BE2C (cell line): Measurements from ENCODE around the gene SPATA2.

Experiments used
- DNase-seq: peaks from one replicate; pipeline ENCODE4 v3.0.0-alpha.2; 2020
- H3K27me3 ChIP-seq: fragments of 250-450 bp; sonication (Bioruptor Pico); 2 replicates; pipeline ENCODE4 v1.5.1; 2020; ENCODE audit warnings: mild to moderate bottlenecking
- H3K36me3 ChIP-seq: fragments of 250-450 bp; sonication (Bioruptor Pico); 2 replicates; pipeline ENCODE4 v1.5.1; 2020; ENCODE audit warnings: mild to moderate bottlenecking
- H3K4me1 ChIP-seq: fragments of 250-450 bp; sonication (Bioruptor Pico); 2 replicates; pipeline ENCODE4 v1.5.1; 2020
- H3K4me3 ChIP-seq: 2 replicates; pipeline ENCODE4 v1.5.1; 2011; ENCODE audit warnings: low read depth, low read length
- H3K9me3 ChIP-seq: fragments of 250-450 bp; sonication (Bioruptor Pico); 2 replicates; pipeline ENCODE4 v1.5.1; 2020
- TF ChIP-seq, protein P1 (sequence below): IDR thresholded peaks from 2 replicates; pipeline ENCODE4 v1.5.1; 2012; ENCODE audit warnings: mild to moderate bottlenecking, low read depth, low read length

The SPATA2 gene

GRCh38 chr20:49859807-49860206, 55.5 kb downstream of the SPATA2 start:
- no peak for DNase-seq
- Histone ChIP-seq H3K4me3 (no peak overlapping the region), H3K36me3 (no peaks in the 10 kb centered on the region), H3K27me3 (no peaks in the 10 kb centered on the region), H3K9me3 (no peaks in the 10 kb centered on the region), H3K4me1 (no peaks in the 10 kb centered on the region; the same call in 1 of the 2 replicates)
- TF ChIP-seq, protein P1, sequence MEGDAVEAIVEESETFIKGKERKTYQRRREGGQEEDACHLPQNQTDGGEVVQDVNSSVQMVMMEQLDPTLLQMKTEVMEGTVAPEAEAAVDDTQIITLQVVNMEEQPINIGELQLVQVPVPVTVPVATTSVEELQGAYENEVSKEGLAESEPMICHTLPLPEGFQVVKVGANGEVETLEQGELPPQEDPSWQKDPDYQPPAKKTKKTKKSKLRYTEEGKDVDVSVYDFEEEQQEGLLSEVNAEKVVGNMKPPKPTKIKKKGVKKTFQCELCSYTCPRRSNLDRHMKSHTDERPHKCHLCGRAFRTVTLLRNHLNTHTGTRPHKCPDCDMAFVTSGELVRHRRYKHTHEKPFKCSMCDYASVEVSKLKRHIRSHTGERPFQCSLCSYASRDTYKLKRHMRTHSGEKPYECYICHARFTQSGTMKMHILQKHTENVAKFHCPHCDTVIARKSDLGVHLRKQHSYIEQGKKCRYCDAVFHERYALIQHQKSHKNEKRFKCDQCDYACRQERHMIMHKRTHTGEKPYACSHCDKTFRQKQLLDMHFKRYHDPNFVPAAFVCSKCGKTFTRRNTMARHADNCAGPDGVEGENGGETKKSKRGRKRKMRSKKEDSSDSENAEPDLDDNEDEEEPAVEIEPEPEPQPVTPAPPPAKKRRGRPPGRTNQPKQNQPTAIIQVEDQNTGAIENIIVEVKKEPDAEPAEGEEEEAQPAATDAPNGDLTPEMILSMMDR = no peak

DNA sequence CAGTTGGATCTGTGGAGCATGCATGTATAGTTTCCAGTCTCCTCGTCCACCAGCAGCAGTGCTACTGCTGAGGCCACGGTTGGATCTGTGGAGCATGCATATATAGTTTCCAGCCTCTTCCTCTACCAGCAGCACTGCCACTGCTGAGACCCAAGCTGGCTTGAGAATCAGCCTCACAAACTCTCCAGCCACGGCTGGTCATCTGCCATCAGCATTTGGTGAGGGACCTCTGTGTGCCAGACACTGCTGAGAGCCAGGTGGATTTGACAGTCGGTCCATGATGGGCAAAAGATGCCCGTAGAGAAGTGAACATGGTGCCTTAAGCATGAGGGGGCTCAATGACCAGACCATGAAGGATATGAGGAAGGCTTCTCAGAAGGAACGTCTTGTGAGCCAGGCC, 56.3 kb downstream of the SPATA2 start:
- Histone ChIP-seq H3K4me3 (no peak overlapping the region), H3K27me3 (no peaks in the 10 kb centered on the region), H3K4me1 (peaks cover 8% of the 10 kb centered on the region), H3K36me3 (no peaks in the 10 kb centered on the region), H3K9me3 (no peaks in the 10 kb centered on the region)
- no peak for DNase-seq
- TF ChIP-seq, protein P1 = no peak

DNA sequence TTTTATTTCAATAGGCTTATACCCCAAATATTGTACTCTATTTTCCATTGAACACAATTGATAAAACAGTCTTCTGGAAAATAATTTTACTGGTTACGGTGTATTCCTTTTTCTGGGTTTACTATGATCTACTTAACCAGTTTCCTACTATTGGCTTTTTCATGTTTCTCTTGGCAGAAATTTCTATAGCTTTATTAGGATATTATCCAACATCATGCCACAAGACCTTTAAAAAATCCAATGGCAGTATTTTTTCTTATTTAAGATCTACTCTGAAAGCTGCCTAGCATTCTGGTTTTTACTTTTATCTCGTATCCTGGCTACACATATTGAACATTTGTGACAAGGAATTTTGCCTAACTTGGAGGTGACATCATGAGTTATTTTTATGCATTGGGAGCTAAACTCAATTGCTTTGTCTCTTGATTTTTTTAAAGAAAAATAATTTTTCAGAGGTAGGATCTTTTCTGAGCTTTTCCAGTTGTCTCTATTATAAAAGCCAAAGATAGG, 57.2 kb downstream of the SPATA2 start:
- DNase-seq = no peak
- H3K4me1 ChIP-seq = peaks cover 14% of the 10 kb centered on the region
- H3K4me3 ChIP-seq = no peak overlapping the region
- no peaks in the 10 kb centered on the region for H3K27me3 ChIP-seq
- H3K9me3 ChIP-seq = no peaks in the 10 kb centered on the region
- TF ChIP-seq, protein P1 = no peak
- no peaks in the 10 kb centered on the region for H3K36me3 ChIP-seq

DNA sequence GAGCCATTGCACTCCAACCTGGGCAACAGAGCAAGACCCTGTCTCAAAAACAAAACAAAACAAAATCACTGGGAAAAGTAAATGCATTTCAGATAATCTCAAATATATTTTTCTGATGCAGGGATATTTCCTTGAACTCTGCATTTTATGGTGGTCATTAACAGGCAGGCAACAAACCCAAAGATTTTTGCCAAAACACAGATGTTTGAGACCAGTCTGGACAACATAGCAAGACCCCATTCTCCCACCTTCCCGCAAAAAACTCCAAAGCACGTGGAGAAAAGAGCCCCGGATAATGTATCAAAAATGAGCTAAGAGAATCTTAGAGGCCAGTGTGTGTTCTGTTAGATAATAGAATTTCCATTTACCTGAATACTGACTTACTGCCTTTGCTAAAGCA, 58.4 kb downstream of the SPATA2 start:
- Histone ChIP-seq H3K4me1 (peaks cover 23% of the 10 kb centered on the region), H3K27me3 (no peaks in the 10 kb centered on the region), H3K4me3 (no peak overlapping the region), H3K9me3 (no peaks in the 10 kb centered on the region), H3K36me3 (no peaks in the 10 kb centered on the region)
- TF ChIP-seq, protein P1 = no peak
- no peak for DNase-seq

DNA sequence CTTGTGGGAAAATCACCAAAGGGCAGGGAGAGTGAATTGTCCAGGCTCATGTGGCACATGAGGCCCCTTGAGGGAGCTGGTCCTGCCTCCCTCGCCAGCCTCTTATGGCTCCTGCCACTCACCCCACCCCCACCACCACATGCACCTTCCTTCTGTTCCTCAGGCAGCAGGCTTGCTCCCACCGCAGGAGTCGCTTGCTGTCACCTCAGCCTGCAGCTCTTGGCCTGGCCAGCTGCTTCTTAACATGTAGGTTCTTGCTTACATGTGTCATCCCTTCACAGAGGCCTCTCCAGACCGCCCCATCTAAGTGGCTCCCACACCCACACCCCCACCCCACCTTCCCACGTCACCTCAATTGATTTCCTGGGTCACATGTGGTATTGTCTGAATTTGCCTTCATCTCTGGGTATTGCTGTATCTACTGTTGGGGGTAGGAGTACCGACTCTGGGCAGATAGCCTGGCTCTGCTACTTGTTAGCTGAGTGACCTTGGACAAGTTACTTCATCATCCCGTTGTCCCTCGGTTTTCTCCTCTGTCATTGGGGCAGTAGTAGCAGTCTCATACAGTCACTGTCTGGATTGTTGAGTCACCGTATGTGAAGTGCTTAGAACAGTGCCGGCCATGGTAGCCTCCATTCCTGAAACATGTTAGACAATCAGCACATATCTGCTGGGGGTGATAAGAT, 61.0 kb downstream of the SPATA2 start:
- Histone ChIP-seq H3K4me3 (no peak overlapping the region), H3K4me1 (peaks cover 40% of the 10 kb centered on the region), H3K9me3 (no peaks in the 10 kb centered on the region), H3K27me3 (no peaks in the 10 kb centered on the region), H3K36me3 (no peaks in the 10 kb centered on the region)
- TF ChIP-seq, protein P1 = no peak
- peak; percentile 26 for DNase-seq

DNA sequence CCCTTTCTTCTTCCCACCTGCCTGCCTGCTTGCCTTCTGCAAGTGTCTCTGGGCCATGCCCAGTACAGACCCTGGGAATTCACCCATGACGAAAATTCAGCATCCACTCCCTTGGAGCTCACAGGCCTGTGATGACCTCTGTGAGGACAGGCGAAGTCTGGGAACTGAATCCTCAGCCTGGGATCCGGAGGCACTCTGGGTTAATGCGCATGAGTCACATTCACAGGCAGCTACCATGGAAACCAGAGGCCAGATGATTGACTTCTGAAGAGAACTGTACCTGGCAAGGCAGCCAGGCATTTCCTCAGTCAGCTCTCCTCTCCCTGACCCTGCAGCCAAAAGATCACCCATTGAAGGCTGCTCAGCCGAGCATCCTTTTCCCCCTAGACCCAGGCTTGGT, 61.7 kb downstream of the SPATA2 start:
- H3K36me3 ChIP-seq = no peaks in the 10 kb centered on the region
- TF ChIP-seq, protein P1 = no peak
- peak; percentile 86 for DNase-seq
- no peak overlapping the region for H3K4me3 ChIP-seq
- no peaks in the 10 kb centered on the region for H3K9me3 ChIP-seq
- no peaks in the 10 kb centered on the region for H3K27me3 ChIP-seq
- peaks cover 40% of the 10 kb centered on the region for H3K4me1 ChIP-seq
